Lung (tissue), 12 donors: Measurements from ENCODE around the gene FRMD4A. TPM values are rescaled to one million over a fixed set of nuclear protein-coding genes. Genes with fewer than 3 reads are reported as not detected.

Source experiments
- ATAC-seq: fragments of 200-7000 bp; cut with Tn5 transposase; one replicate; pipeline ENCODE4 v1.9.1; 2020; ENCODE audit warnings: moderate number of reproducible peaks; ENCODE audit not compliant: insufficient read depth, low FRiP score
- DNase-seq, 3 donors: peaks; one replicate each; pipeline ENCODE4 v3.0.0-alpha.2; 2013 to 2017
- H3K27ac ChIP-seq, 2 donors: one replicate each; pipeline ENCODE4 v1.5.1; 2013; ENCODE audit warnings: mild to moderate bottlenecking in 2 of 2, moderate library complexity in 2 of 2, control low read depth in 1 of 2, inconsistent platforms in 1 of 2, low read depth in 1 of 2, low read length in 1 of 2
- H3K27me3 ChIP-seq, 3 donors: one replicate each; pipeline ENCODE4 v1.5.1; 2013; ENCODE audit warnings: low read length in 2 of 3; ENCODE audit not compliant: control insufficient read depth in 3 of 3, insufficient read depth in 3 of 3
- H3K36me3 ChIP-seq, 4 donors: one replicate each; pipeline ENCODE4 v1.5.1; 2013; ENCODE audit warnings: low read length in 4 of 4, mild to moderate bottlenecking in 1 of 4, moderate library complexity in 1 of 4; ENCODE audit not compliant: control insufficient read depth in 4 of 4, insufficient read depth in 4 of 4
- H3K4me1 ChIP-seq, 5 donors: one replicate each; pipeline ENCODE4 v1.5.1; 2013; ENCODE audit warnings: low read length in 5 of 5, mild to moderate bottlenecking in 2 of 5, moderate library complexity in 1 of 5; ENCODE audit not compliant: control insufficient read depth in 5 of 5, insufficient read depth in 5 of 5
- H3K4me3 ChIP-seq: one replicate; pipeline ENCODE4 v1.5.1; 2013; ENCODE audit warnings: mild to moderate bottlenecking, control low read depth, moderate library complexity
- H3K9ac ChIP-seq, 2 donors: one replicate each; pipeline ENCODE4 v1.5.1; 2013; ENCODE audit warnings: low read length in 2 of 2, control low read depth in 1 of 2; ENCODE audit not compliant: insufficient read depth in 1 of 2
- H3K9me3 ChIP-seq, 4 donors: one replicate each; pipeline ENCODE4 v1.5.1; 2013; ENCODE audit warnings: low read length in 3 of 4, mild to moderate bottlenecking in 1 of 4, moderate library complexity in 1 of 4; ENCODE audit not compliant: control insufficient read depth in 4 of 4, insufficient read depth in 3 of 4
- WGBS, 2 donors: extraction: QIAGEN DNeasy Blood & Tissue Kit; methylation state at CpG; one replicate each; pipeline ENCODE4 v1.1.7; 2013; 5-methylcytosine and 5-hydroxymethylcytosine counted together
- polyA plus RNA-seq, 2 donors: library from polyadenylated mRNA; stranded (reverse); fragments of 200-250 nt; gene quantifications; one replicate each; pipeline ENCODE4 v1.2.1, GENCODE V29; 2013
- total RNA-seq, 2 donors: library from RNA; depleted of rRNA in 1 of 2; stranded (reverse); fragments of >200 nt in 1 of 2; gene quantifications; one replicate each; pipeline ENCODE4 v1.2.1, GENCODE V29; 2014 to 2021
- TF ChIP-seq, protein P1 (sequence below): IDR thresholded peaks from 2 replicates; pipeline ENCODE4 v1.5.1; 2012; ENCODE audit warnings: mild to moderate bottlenecking; ENCODE audit errors: control extremely low read depth, extremely low read depth
- donor health status: control.
- donor health status: control.
- donor health status: Bipolar disorder and iron deficiency.
- donor health status: healthy.
- donor health status: DM: yes; HTN: yes; CAD: no.

Gene FRMD4A
- total and polyA plus RNA-seq, 4 donors, result 12.0 to 64.5 (median 29.3) TPM

DNA sequence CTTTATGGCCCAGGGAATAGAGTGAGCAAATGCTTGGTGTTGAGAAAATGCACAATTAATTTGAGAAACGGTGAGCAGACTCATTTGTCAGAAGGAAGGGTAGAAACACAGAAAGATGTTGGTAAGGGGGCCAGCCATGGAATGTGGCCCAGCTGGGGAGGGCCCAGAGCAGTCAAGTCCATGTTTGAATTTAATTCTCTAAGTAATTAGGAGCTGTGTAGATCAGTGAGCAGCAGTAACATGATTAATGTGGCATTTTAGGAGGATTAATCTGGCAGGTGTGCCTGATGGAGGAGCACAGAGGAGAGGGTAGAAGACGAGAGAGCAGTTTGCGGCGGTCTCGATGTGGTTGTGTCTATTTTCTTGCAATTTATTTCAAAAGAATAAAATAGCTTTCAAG, 218.7 kb downstream of the FRMD4A start:
- Histone ChIP-seq H3K4me3 (no peak overlapping the region), H3K4me1 (no peaks in the 10 kb centered on the region), H3K27me3 (peaks cover 0 to 3% (median 0%) of the 10 kb centered on the region in 3 donors), H3K9me3 (no peaks in the 10 kb centered on the region), H3K9ac (no peak overlapping the region), H3K27ac (no peak overlapping the region), H3K36me3 (no peaks in the 10 kb centered on the region)
- ATAC-seq (no peak), DNase-seq (no peak)
- WGBS, 2 donors, result 88 to 94% methylated on average over 5 of the region's 5 CpGs
- TF ChIP-seq, protein P1, sequence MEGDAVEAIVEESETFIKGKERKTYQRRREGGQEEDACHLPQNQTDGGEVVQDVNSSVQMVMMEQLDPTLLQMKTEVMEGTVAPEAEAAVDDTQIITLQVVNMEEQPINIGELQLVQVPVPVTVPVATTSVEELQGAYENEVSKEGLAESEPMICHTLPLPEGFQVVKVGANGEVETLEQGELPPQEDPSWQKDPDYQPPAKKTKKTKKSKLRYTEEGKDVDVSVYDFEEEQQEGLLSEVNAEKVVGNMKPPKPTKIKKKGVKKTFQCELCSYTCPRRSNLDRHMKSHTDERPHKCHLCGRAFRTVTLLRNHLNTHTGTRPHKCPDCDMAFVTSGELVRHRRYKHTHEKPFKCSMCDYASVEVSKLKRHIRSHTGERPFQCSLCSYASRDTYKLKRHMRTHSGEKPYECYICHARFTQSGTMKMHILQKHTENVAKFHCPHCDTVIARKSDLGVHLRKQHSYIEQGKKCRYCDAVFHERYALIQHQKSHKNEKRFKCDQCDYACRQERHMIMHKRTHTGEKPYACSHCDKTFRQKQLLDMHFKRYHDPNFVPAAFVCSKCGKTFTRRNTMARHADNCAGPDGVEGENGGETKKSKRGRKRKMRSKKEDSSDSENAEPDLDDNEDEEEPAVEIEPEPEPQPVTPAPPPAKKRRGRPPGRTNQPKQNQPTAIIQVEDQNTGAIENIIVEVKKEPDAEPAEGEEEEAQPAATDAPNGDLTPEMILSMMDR, result no peak

DNA sequence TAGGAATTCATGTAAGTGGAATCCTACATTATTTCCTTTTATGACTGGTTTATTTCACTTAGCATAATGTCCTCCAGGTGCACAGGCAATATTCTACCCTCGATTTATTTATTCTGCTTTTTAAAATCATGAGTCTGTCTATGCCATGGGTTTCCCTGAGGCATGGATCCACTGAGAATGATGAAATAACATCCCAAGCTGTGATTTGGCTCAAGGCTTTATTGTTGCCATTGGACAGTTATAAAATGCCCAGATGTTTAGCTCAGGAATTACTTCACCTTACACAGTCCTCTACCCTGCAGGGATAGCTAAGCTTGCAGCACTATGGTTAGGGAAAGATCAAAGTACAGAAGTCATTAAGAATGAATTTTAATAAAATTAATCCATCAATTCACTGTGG, 219.5 kb downstream of the FRMD4A start:
- Histone ChIP-seq H3K36me3 (no peaks in the 10 kb centered on the region), H3K4me3 (no peak overlapping the region), H3K9ac (no peak overlapping the region), H3K27me3 (peaks cover 0 to 3% (median 0%) of the 10 kb centered on the region in 3 donors), H3K27ac (no peak overlapping the region), H3K4me1 (no peaks in the 10 kb centered on the region), H3K9me3 (peaks cover 0 to 4% (median 0%) of the 10 kb centered on the region in 4 donors)
- TF ChIP-seq, protein P1, result no peak
- ATAC-seq (no peak), DNase-seq (no peak)
- 89 to 98% methylated on average over 1 of the region's 1 CpG for WGBS, 2 donors

DNA sequence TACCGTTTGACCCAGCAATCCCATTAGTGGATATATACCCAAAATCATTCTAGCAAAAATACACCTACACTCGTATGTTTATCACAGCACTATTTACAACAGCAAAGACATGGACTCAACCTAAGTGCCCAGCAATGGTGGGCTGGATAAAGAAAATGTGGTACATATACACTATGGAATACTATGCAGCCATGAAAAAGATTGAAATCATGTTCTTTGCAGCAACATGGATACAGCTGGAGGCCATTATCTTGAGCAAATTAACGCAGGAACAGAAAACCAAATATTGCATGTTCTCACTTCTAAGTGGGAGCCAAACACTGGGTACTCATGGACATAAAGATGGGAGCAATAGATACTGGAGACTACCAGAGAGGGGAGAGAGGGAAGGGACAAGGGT, 223.9 kb downstream of the FRMD4A start:
- WGBS, 2 donors, result 95 to 96% methylated on average over 3 of the region's 3 CpGs
- Histone ChIP-seq H3K36me3 (no peaks in the 10 kb centered on the region), H3K9me3 (peaks cover 0 to 4% (median 2%) of the 10 kb centered on the region in 4 donors), H3K4me3 (no peak overlapping the region), H3K27ac (no peak overlapping the region), H3K27me3 (no peaks in the 10 kb centered on the region), H3K9ac (no peak overlapping the region), H3K4me1 (no peaks in the 10 kb centered on the region)
- TF ChIP-seq, protein P1, result no peak
- DNase-seq, result no peak
- ATAC-seq, result no peak

DNA sequence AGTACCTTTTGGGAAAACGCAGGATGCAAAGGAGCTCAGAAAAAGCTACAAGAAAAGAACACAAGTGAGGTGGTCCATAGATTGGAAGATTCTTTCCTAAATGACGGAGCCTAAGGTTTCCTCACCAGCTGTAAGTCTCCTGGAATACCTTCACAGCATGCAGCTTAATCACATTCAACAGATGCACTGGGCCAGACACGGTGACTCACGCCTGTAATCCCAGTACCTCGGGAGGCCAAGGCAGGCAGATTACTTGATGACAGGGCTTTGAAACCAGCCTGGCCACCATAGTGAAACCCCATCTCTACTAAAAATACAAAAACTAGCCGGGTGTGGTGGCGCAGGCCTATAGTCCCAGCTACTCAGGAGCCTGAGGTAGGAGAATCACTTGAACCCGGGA, 228.7 kb downstream of the FRMD4A start:
- Histone ChIP-seq H3K27ac (no peak overlapping the region), H3K4me1 (no peaks in the 10 kb centered on the region), H3K27me3 (no peaks in the 10 kb centered on the region), H3K36me3 (no peaks in the 10 kb centered on the region), H3K9me3 (peaks cover 0 to 4% (median 2%) of the 10 kb centered on the region in 4 donors), H3K4me3 (no peak overlapping the region), H3K9ac (no peak overlapping the region)
- 94 to 95% methylated on average over 8 of the region's 8 CpGs for WGBS, 2 donors
- no peak for ATAC-seq
- DNase-seq, result no peak
- TF ChIP-seq, protein P1, result no peak
